ENCODE data around the gene AFDN.
A peak's percentile ranks its signal among the peaks of the same experiment; 100 is the strongest.
"Not testable (repeated sequence)": the region's sequence is repeated elsewhere in the genome, so short reads cannot be mapped to it uniquely, and the experiment has no call there.

AFDN gene

GRCh38 chr6:167981916-167982462 is 155.3 kb downstream of the AFDN start:
- no peak for DNase-seq

DNA sequence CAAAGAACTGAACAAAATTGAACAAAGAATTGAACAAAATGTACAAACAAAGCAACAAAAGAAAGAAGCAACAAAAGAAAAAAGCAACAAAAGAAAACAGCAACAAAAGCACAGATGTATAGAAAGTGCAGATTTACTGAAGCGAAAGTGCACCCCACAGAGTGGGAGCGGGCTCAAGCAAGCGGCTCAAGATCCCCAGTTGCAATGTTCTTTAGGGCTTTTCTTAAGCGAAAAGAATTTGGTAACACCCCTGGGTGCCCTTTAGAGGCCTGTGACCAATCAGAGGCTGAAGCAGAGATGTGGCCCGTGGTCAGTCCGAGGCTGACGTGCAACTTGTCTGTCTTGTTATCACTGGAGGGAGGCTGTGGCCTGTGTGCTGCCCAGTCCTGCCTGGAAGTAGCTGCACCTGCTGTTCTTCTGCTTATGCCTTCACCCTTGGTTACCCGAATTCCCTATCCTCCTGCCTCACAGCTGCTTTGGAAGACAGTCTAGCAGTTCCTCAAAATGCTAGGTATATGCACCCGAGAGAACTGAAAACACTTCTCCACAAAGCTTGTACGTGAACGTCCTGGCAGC is 157.5 kb downstream of the AFDN start:
- no peak for DNase-seq

GRCh38 chr6:167984876-167985604 is 158.3 kb downstream of the AFDN start:
- no peak for DNase-seq

- DNase-seq: no peak
Measured at GRCh38 chr6:167985911-167986595, 159.3 kb downstream of the AFDN start.

DNA sequence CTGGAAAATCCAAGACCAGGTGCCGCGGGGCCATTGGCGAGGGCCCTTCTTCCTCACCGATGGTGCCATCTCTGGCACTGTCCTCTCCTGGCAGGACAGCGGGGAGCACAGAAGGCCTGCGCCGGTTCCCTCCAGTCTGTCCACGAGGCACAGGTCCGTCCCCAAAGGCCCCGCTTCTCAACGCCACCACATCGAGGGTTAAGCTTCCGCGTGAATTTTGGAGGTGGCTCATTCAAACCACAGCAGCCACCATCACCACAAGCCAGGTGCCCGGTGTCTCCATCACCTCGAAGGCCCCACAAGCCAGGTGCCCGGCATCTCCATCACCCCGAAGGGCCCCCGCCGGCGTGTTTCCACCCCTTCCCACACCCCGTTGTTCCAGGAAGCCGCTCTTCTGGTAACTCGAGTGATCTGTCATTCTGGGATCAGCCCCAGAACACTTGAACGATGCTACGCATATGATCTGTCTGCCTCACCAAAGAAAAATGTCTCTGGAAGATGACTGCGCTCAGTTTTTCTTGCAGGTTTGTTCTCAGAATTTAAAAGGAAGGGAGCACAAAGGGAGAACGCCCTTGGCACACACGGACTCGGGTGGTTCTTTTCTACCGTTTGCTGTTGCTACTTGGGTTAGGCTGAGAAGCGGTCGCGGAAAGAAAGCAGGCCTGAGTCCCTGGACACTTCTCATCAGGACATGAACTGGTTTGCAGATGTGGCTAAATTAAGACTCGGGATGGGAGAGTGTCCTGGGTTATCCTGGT is 160.9 kb downstream of the AFDN start:
- DNase-seq: no peak

GRCh38 chr6:167988154-167988495 is 161.4 kb downstream of the AFDN start:
- DNase-seq: no peak

DNA sequence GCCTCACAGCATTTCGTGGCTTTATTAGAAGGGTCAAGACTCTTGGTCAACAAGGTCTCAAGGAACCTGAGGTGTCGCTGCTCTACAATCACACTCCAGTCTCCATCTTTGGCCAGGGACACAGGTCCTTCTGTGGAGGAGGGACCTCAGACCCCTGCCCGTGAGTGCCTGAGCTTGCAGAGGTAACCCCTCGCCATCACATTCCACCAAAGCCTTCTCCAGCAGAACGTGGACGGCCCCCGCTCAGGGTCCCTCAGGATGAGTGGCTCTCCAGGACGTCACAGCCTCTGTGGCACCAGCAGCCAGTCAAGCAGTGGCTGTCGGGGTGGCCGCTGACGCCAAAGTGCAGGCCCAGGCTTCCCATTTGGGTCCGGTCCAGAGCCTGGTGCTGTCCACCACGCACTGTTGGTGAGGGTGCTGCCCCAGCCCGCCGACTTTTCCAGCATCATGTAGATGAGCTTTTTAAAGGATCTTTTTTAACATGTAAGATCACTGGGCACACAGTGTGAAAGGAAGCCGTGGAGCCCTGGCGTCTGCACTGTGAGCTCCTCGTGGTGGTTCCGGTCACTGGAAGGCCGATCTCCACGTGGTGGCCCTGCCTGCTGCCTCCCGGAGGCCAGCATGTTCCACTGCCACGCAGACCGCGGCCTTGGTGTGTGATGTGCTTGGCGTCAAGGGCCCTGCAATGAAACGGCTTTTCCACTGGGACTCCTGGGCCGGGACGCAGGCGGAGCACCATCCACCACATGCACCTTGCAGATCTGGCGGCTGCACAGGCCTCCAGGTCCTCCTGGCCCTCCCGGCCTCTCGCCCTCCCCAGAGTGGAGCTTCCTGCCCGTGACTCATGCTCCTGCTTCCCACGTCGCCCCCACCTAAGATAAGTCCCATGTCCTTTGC is 162.5 kb downstream of the AFDN start:
- DNase-seq: no peak

- no peak for DNase-seq
Measured at GRCh38 chr6:167990016-167990945, 163.6 kb downstream of the AFDN start.

- no peak for DNase-seq
Measured at GRCh38 chr6:167993169-167993568, 166.5 kb downstream of the AFDN start.

GRCh38 chr6:167993831-167994230 is 167.1 kb downstream of the AFDN start:
- no peak for DNase-seq

DNA sequence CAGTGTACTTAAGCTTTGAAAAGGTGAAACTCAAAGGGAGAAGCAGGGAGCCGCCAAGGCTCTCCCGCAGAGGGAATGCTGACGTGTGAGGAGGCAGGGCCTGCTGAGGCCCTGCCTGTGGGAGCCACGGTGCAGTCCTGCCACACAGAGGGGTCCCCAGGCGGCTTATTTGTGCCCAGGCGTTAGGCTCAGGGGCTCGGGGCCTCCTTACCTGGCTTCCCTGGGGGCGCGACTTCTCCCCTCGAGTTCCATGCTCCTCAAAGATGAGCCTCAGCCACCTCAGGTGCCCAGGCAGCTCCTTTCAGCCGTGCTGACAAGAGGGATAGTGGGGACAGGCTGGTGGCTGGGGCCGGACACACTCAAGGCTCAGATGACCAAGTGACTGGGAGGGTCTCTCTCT is 168.6 kb downstream of the AFDN start:
- no peak for DNase-seq

DNA sequence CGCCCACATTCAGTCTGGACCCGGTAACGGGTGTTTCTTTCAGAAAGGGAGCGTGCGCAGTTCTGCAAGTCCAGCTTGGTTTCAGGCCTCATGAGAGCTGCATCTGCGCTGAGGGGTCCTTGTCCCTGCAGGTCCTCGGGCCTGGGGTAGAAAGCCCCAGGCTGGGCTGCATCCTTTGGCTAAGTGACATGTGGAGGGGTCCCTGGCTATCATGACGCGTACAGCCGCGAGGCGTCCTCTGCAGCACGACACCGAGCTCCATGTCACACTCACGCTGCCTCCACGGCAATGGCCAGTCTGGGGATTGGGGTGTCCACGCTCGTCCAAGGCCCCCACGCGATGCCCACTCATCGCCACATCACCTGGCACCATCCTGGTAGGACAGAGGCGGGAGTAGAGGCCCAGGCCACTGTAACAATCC is 169.0 kb downstream of the AFDN start:
- DNase-seq: no peak

DNA sequence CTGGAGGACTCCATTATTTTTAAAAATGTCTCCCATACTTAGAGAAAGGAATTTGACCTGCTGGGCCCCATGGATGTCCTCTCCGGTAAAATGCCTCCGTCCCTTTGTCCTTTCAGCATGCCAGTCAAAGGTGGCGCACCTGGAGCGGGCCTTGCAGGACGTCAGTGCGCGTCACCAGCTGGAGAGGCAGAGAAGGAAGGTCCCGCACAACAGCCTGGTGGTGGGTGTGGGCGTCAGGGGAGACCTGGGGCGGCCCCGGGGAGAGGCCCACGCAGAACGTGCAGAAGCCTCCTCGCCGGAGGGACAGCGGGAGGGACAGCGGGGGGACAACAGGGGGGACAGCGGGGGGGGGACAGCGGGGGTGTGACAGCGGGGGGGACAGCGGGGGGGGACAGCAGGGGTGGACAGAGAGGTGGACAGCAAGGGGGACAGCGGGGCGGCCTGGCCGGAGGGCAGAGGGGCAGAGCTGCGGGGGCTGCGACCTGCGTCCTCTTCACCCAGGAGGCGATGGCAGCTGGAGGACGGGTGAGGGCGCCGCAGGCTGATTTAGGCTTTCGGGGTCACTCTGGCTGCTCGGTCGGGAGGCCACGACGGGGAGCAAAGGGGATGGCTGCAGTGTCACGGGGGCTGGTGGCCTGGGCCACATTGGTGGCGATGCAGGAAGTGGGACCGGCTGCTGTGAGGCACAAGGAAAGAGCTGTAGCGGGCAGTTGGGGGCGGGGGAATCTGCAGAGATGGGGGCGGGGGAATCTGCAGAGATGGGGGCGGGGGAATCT is 169.9 kb downstream of the AFDN start:
- no peak for DNase-seq

- DNase-seq: no peak
Measured at GRCh38 chr6:167997642-167998041, 170.9 kb downstream of the AFDN start, which contains the start of gene KIF25. KIF25 (plus strand) TSS chr6:167997671; CDS start chr6:168029586, 31,915 bp downstream.

DNA sequence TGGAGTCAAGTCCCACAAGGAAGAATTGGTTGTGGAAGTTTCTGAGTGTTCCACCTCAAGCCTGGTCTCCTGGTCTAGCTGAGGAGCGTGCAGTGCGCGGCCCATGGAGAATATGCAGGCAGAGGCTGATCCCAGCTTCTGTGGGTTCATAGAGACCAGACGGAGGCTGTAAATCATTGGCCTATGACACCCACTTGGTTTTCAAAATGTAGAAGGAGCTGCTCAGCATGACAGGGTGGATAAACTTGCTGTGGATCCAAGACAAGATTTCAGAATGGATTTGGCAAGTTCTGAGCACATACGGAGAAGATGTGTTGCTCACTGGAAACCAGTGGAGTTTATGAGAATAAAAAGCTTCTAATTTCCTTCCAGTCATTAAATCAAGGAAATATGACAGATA is 171.5 kb downstream of the AFDN start:
- peak in 2 of 3 experiments; percentile 22 to 28 for DNase-seq

DNA sequence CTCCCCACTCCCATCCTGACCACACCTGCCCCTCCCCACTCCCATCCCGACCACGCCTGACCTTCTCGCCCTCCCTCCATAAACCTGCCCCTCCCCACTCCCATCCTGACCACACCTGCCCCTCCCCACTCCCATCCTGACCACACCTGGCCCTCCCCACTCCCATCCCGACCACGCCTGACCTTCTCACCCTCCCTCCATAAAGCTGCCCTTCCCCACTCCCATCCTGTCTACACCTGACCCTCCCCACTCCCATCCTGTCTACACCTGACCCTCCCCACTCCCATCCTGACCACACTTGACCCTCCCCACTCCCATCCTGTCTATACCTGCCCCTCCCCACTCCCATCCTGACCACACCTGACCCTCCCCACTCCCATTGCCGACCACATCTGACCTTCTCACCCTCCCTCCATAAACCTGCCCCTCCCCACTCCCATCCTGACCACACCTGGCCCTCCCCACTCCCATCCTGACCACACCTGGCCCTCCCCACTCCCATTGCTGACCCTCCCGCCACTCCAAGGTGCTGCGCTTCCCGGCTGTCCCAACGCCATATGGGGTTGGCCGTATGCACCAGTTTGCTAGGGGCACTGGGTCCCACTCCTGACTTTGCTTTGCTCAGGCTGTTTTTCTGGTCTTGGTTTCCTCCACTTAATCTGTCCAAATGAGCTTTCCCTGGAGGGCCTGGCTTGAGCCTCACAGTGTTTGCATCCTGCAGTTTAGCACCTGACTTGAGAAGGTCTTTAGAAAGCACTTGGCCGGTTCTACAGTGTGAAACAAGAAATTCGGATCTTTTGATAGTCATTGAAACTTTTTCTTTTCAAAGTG is 173.7 kb downstream of the AFDN start:
- DNase-seq: no peak

GRCh38 chr6:168001029-168001332 is 174.3 kb downstream of the AFDN start:
- DNase-seq: no peak

DNA sequence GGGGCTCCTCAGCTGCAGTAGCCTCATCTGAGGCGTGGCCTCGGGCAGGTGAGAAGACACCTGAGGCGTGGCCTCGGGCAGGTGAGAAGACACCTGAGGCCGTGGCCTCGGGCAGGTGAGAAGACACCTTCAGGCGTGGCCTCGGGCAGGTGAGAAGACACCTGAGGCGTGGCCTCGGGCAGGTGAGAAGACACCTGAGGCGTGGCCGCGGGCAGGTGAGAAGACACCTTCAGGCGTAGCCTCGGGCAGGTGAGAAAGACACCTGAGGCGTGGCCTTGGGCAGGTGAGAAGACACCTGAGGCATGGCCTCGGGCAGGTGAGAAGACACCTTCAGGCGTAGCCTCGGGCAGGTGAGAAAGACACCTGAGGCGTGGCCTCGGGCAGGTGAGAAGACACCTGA is 174.8 kb downstream of the AFDN start:
- DNase-seq: not testable (repeated sequence)

GRCh38 chr6:168002804-168003203 is 176.1 kb downstream of the AFDN start:
- DNase-seq: no peak

Data from NCI-H1417 (cell line).